HFFc6 (cell line): ENCODE results near the gene PER3. TPM values are rescaled to one million over a fixed set of nuclear protein-coding genes. Genes with fewer than 3 reads are reported as not detected.

Source experiments
- DNase-seq: peaks from one replicate; pipeline ENCODE4 v3.0.0-alpha.2; 2018
- H3K27ac Mint-ChIP-seq: 2 replicates; pipeline ENCODE4 v1.8.0; 2020; ENCODE audit warnings: mild to moderate bottlenecking, mixed read lengths
- H3K27me3 Mint-ChIP-seq: 2 replicates; pipeline ENCODE4 v1.8.0; 2021; ENCODE audit warnings: mild to moderate bottlenecking, moderate library complexity, mixed read lengths; ENCODE audit not compliant: insufficient read depth
- H3K36me3 Mint-ChIP-seq: 2 replicates; pipeline ENCODE4 v1.8.0; 2021; ENCODE audit warnings: low read depth, mixed read lengths
- H3K4me1 Mint-ChIP-seq: 2 replicates; pipeline ENCODE4 v1.8.0; 2020; ENCODE audit warnings: low read depth, mixed read lengths
- H3K4me3 Mint-ChIP-seq: 2 replicates; pipeline ENCODE4 v1.8.0; 2020; ENCODE audit warnings: mild to moderate bottlenecking, moderate library complexity, mixed read lengths
- H3K9me3 Mint-ChIP-seq: 2 replicates; pipeline ENCODE4 v1.8.0; 2020; ENCODE audit warnings: mild to moderate bottlenecking, mixed read lengths
- total RNA-seq, 6 experiments: library from RNA; stranded (reverse); fragmentation: NEBNext Ultra II Directional; extraction: Animal tissue kit (Norgen Biotek cat#: 25700); gene quantifications; 2 replicates in 1 of 6; 3 replicates in 5 of 6; pipeline ENCODE4 v1.2.3, GENCODE V29; 2021
- TF ChIP-seq, protein P1 (sequence below): fragments of 200-600 bp; sonication (generic); IDR thresholded peaks from 2 replicates; pipeline ENCODE4 v1.5.0; 2021; ENCODE audit warnings: antibody characterized with exemption, mild to moderate bottlenecking

Gene PER3
- total RNA-seq, 6 experiments from 2014 or later, result 5.7 to 8.1 (median 7.7) TPM

DNA sequence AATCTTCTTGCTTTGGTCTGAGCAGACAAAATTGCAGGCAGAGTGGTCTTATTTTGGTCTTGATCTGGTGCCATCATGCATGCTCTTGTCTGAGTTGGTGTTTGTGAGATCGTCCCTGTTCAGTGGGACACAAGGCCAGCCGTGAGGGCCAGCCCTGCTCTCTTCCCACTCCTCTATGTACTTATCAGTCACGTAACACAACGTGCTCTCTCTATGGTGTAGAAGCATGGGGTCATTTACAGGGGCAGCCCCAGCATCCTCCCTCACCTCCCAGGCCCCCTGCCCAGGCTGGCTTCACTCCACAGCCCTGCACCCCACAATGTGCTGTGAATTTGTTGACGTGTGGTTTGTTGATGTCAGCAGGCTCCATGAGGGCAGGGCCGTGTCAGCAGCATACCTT, 87.0 kb downstream of the PER3 start:
- H3K27ac Mint-ChIP-seq, result no peak overlapping the region
- H3K4me3 Mint-ChIP-seq, result no peak overlapping the region
- H3K9me3 Mint-ChIP-seq, result no peaks in the 10 kb centered on the region
- H3K36me3 Mint-ChIP-seq, result no peaks in the 10 kb centered on the region
- TF ChIP-seq, protein P1, sequence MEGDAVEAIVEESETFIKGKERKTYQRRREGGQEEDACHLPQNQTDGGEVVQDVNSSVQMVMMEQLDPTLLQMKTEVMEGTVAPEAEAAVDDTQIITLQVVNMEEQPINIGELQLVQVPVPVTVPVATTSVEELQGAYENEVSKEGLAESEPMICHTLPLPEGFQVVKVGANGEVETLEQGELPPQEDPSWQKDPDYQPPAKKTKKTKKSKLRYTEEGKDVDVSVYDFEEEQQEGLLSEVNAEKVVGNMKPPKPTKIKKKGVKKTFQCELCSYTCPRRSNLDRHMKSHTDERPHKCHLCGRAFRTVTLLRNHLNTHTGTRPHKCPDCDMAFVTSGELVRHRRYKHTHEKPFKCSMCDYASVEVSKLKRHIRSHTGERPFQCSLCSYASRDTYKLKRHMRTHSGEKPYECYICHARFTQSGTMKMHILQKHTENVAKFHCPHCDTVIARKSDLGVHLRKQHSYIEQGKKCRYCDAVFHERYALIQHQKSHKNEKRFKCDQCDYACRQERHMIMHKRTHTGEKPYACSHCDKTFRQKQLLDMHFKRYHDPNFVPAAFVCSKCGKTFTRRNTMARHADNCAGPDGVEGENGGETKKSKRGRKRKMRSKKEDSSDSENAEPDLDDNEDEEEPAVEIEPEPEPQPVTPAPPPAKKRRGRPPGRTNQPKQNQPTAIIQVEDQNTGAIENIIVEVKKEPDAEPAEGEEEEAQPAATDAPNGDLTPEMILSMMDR, result no peak
- H3K4me1 Mint-ChIP-seq, result no peaks in the 10 kb centered on the region
- no peak for DNase-seq
- peaks cover 22% of the 10 kb centered on the region for H3K27me3 Mint-ChIP-seq

DNA sequence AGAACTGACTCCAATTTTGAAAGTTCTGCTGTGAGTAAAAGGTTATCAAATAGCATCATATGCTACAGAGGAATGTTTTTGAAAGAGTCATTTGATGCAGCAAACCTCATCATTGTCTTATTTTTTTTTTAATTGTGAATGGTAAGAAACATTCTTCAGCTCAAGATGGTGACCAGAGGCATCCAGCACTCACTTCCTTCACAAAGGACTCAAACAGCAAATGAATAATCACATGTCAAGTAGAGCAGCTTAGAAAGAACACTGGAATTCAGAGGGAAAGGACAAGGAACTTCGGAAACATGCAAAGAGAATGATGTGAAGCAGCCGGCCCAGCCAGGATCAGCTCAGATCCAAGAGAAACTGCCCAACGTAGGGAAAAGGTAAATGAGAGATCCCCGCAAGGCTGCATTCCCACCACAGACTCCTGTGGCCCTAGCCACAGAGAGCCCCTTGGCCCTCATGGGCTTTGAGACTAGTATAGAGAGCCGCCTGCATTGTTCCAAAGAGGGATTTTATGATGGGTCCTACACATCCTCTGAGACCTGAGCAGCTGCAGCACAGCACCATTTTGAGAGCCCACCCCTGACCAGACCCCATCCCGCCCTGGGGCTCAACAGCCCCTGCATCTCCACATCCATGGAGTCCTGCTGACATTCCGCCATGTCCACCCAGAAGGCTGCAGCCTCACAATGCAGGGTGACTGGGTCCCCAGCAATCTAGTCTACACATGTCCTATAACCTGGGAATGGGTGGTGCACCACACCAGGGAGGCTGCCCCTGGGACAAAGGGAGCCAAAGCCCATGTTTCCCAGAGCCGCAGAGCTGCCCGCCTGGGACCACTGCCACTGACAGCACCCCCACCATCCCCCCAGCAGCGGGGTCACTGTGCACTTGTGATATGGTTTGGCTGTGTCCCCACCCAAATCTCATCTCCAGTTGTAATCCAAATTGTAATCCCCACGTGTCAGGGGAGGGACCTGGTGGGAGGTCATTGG, 90.0 kb downstream of the PER3 start:
- Mint-ChIP-seq H3K4me3 (no peak overlapping the region), H3K27ac (no peak overlapping the region), H3K36me3 (peaks cover 5% of the 10 kb centered on the region; the same call in 1 of the 2 replicates), H3K4me1 (no peaks in the 10 kb centered on the region), H3K9me3 (peaks cover 7% of the 10 kb centered on the region), H3K27me3 (peaks cover 18% of the 10 kb centered on the region)
- TF ChIP-seq, protein P1, result no peak
- no peak for DNase-seq

DNA sequence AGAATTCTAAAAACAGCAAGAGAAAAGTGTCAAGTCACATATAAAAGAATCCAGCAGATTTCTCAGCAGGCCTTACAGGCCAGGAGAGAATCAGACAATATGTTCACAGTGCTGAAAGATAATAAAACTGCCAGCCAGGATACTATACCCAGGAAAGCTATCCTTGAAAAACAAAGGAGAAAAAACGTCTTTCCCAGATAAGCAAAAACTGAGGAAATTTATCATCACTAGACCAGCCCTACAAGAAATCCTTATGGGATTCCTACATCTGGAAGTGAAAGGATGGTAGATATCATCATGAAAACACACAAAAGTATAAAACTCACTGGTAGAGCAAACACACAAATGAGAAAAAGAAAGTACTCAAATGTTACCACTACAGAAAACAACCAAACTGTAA, 93.9 kb downstream of the PER3 start:
- Mint-ChIP-seq H3K4me3 (no peak overlapping the region), H3K9me3 (peaks cover 7% of the 10 kb centered on the region), H3K36me3 (peaks cover 5% of the 10 kb centered on the region; the same call in 1 of the 2 replicates), H3K27ac (no peak overlapping the region), H3K27me3 (peaks cover 14% of the 10 kb centered on the region), H3K4me1 (no peaks in the 10 kb centered on the region)
- DNase-seq, result no peak
- TF ChIP-seq, protein P1, result no peak

DNA sequence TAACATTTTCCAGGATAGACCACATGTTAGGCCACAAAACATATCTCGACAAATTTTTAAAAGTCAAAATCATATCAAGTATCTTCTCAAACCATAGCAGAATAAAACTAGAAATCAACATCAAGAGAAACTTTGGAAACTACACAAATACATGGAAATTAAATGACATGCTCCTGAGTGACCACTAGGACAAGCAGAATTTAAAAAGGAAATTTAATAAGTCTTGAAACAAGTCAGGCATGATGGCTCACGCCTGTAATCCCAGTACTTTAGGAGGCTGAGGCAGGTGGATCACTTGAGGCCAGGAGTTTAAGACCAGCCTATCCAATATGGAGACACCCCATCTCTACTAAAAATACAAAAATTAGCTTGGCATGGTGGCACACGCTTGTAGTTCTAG, 95.1 kb downstream of the PER3 start:
- Mint-ChIP-seq H3K9me3 (peaks cover 7% of the 10 kb centered on the region), H3K4me1 (no peaks in the 10 kb centered on the region), H3K4me3 (no peak overlapping the region), H3K27ac (no peak overlapping the region), H3K27me3 (peaks cover 11% of the 10 kb centered on the region), H3K36me3 (peaks cover 5% of the 10 kb centered on the region; the same call in 1 of the 2 replicates)
- TF ChIP-seq, protein P1, result peak; percentile 57
- no peak for DNase-seq

DNA sequence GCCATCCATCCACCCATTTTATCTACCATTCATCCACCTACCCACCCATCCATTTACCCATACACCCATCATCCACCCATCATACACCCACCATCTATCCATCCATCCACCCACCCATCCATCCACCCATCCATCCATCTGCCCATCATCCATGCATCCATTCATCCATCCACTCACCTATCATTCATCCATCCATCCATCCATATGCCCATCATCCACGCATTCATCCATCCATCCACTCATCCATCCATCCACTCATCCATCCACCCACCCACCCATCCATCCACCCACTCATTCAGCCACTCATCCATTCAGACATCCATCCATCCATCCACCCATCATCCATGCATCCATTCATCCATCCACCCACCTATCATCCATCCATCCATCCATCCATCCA, 100.7 kb downstream of the PER3 start:
- H3K27ac Mint-ChIP-seq, result no peak overlapping the region
- no peak for DNase-seq
- H3K27me3 Mint-ChIP-seq, result peaks cover 7% of the 10 kb centered on the region
- H3K4me3 Mint-ChIP-seq, result no peak overlapping the region
- H3K9me3 Mint-ChIP-seq, result no peaks in the 10 kb centered on the region; the same call in 1 of the 2 replicates
- H3K36me3 Mint-ChIP-seq, result no peaks in the 10 kb centered on the region
- H3K4me1 Mint-ChIP-seq, result peaks cover 8% of the 10 kb centered on the region
- TF ChIP-seq, protein P1, result no peak
